GM12873 (cell line): Measurements from ENCODE around the gene GPR15.

ENCODE experiments used
- TF ChIP-seq, protein P1 (sequence below): IDR thresholded peaks from 2 replicates; pipeline ENCODE4 v1.5.1; 2012; ENCODE audit warnings: low read depth, mild to moderate bottlenecking, moderate library complexity, low read length, control low read depth; ENCODE audit not compliant: insufficient read depth; ENCODE audit errors: missing control alignments

GPR15 gene

GRCh38 chr3:98541695-98542094, 9.9 kb downstream of the GPR15 start:
- TF ChIP-seq, protein P1, sequence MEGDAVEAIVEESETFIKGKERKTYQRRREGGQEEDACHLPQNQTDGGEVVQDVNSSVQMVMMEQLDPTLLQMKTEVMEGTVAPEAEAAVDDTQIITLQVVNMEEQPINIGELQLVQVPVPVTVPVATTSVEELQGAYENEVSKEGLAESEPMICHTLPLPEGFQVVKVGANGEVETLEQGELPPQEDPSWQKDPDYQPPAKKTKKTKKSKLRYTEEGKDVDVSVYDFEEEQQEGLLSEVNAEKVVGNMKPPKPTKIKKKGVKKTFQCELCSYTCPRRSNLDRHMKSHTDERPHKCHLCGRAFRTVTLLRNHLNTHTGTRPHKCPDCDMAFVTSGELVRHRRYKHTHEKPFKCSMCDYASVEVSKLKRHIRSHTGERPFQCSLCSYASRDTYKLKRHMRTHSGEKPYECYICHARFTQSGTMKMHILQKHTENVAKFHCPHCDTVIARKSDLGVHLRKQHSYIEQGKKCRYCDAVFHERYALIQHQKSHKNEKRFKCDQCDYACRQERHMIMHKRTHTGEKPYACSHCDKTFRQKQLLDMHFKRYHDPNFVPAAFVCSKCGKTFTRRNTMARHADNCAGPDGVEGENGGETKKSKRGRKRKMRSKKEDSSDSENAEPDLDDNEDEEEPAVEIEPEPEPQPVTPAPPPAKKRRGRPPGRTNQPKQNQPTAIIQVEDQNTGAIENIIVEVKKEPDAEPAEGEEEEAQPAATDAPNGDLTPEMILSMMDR: no peak

GRCh38 chr3:98542623-98543022, 10.8 kb downstream of the GPR15 start:
- TF ChIP-seq, protein P1: no peak

DNA sequence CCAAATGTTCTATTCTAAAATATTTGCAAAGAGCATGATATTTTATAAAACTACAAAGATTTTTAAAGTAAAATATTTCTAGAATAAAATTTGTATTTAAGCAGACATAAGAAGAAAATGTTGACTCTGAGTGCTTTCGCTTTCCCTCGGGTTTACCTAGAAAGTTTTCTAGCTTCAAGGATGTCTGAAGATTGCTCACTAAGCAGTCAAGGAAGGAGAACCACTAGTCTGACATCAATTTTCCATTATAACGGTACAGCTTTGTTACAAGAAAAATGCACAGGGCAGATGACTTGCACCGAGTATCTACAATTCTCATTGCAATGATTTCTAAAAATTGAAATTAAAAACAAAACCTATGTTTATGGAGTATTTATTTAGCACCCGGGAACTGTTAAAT, 14.2 kb downstream of the GPR15 start:
- TF ChIP-seq, protein P1: no peak

DNA sequence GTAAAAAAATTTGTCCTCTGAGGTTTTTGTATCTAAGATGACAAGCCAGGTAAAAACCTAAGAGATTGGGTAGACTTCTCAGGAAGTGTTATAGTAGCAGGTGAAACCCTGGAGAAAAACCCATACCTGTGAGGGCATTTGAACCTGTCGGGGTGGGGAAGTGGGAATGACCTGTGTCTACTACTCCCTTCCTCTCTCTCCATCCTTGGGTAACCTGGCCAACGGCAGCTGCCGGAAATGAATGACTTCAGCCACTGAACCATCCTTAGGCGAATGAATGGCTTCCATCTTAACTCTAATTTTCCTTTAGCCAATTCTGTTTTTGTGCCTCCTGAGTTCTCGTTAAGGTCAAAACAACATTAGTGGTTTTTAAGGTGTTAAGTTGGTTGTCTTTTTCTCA, 16.8 kb downstream of the GPR15 start:
- TF ChIP-seq, protein P1: no peak

- TF ChIP-seq, protein P1: peak; percentile 26
Observed at GRCh38 chr3:98550833-98551232, 19.1 kb downstream of the GPR15 start.

DNA sequence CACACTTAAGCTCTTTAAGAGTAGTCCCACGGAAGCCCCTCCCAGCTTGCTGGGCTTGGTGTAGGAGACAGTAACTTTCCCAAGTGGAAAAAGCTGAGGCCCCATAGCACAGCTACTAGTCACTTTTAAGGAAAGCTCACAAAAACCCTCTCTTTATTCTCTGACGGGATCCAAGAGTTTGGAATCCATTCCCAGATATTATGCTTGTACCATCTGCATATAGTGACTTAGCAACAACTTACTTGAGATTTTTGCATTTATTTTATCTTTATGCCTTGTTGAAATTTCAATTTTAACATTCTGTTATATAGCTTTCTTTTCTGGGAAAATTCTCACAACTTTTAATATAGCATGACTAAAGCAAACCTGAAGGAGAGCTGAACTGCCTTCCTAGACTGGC, 19.5 kb downstream of the GPR15 start:
- TF ChIP-seq, protein P1: no peak

DNA sequence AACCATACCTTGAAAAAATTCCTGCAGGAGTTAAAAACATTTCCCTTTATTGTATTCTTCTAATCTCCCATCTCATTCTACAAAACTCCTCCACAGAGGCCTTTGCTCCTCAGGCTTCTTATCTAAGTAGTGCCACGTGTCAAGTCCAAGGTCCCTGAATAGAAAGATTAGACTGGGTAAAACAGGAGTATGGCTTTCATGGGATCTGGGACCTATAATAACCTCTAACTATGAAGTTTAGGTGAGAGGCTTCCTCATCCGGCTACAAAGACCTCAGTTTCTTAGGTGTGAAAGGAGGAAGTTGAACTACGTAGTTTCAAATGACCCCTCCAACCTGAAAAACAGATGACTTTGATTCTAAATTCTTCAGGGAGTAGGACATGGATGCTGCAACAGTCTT, 20.0 kb downstream of the GPR15 start:
- TF ChIP-seq, protein P1: no peak
